GM12878 (cell line): ENCODE results near the gene MTMR8. TPM values are rescaled to one million over a fixed set of nuclear protein-coding genes. Genes with fewer than 3 reads are reported as not detected.

Experiments used
- ATAC-seq: fragments of 200-7000 bp; cut with Tn5 transposase; 3 replicates; pipeline ENCODE4 v1.9.1; 2020; ENCODE audit warnings: mild to moderate bottlenecking, moderate library complexity
- BruUV-seq: library from RNA; stranded (reverse); fragments of 400-500 nt; replicated peaks from 2 replicates; lab custom pipeline; 2021; lab: Mats Ljungman, UMichigan
- CTCF ChIA-PET: fragments of 300-600 bp; sonication (Branson Sonifier 250); formaldehyde crosslinking; extraction: SDS; loops from one replicate; lab custom pipeline; 2021; ENCODE audit warnings: inconsistent platforms; lab: Yijun Ruan, JAX
- POLR2A ChIA-PET: fragments of 350-600 bp; formaldehyde crosslinking; extraction: SDS; loops from one replicate; lab custom pipeline; 2021; ENCODE audit warnings: inconsistent platforms; lab: Charles Lee
- RAD21 ChIA-PET: fragments of 300-600 bp; sonication (Branson Sonifier 250); formaldehyde crosslinking; loops from one replicate; lab custom pipeline; 2023; ENCODE audit warnings: antibody characterized with exemption; ENCODE audit not compliant: unreplicated experiment; lab: Charles Lee
- SMC1A ChIA-PET: fragments of 300-600 bp; sonication (Branson Sonifier 250); formaldehyde crosslinking; loops from one replicate; lab custom pipeline; 2023; ENCODE audit not compliant: unreplicated experiment, uncharacterized antibody; lab: Charles Lee
- DNase-seq: peaks from one replicate; pipeline ENCODE4 v3.0.0-alpha.2; 2011; ENCODE audit warnings: low read depth, low spot score
- FAIRE-seq: peaks from 3 replicates; lab custom pipeline; 2011; peaks lifted over from hg19 to GRCh38; lab: Jason Lieb, UNC
- H2AFZ ChIP-seq: 2 replicates; pipeline ENCODE4 v1.6.0; 2011; ENCODE audit warnings: low read depth, low read length, control low read depth; ENCODE audit not compliant: control insufficient read depth
- H3K27ac ChIP-seq: 2 replicates; pipeline ENCODE4 v1.5.1; 2011; ENCODE audit warnings: control low read depth; ENCODE audit not compliant: control insufficient read depth, insufficient read depth
- H3K27me3 ChIP-seq, 2 experiments: replicated peaks in 1 of 2; 2 replicates each; pipeline versions ENCODE4 v1.6.0 to v1.6.1; 2011; ENCODE audit warnings: low read length in 1 of 2; ENCODE audit not compliant: control insufficient read depth in 2 of 2, insufficient read depth in 2 of 2
- H3K36me3 ChIP-seq, 2 experiments: 2 replicates each; pipeline ENCODE4 v1.5.1; 2011; ENCODE audit warnings: low read length in 1 of 2; ENCODE audit not compliant: control insufficient read depth in 2 of 2, insufficient read depth in 2 of 2
- H3K4me1 ChIP-seq: 2 replicates; pipeline ENCODE4 v1.6.1; 2011; ENCODE audit warnings: mild to moderate bottlenecking, low read length, moderate library complexity, mixed read lengths; ENCODE audit not compliant: control insufficient read depth, insufficient read depth
- H3K4me2 ChIP-seq: 2 replicates; pipeline ENCODE4 v1.6.0; 2011; ENCODE audit warnings: control low read depth; ENCODE audit not compliant: control insufficient read depth, insufficient read depth
- H3K4me3 ChIP-seq: fragments of 200-600 bp; sonication (generic); 2 replicates; pipeline ENCODE4 v1.5.1; 2016
- H3K79me2 ChIP-seq: 2 replicates; pipeline ENCODE4 v1.6.0; 2011; ENCODE audit warnings: low read length; ENCODE audit not compliant: control insufficient read depth, insufficient read depth
- H3K9ac ChIP-seq: 2 replicates; pipeline ENCODE4 v1.8.0; 2011; ENCODE audit warnings: low read length, control low read depth, mixed read lengths; ENCODE audit not compliant: control insufficient read depth, insufficient read depth
- H3K9me3 ChIP-seq: replicated peaks from 3 replicates; pipeline ENCODE4 v1.5.1; 2011; ENCODE audit warnings: mild to moderate bottlenecking, low read length; ENCODE audit not compliant: control insufficient read depth, insufficient read depth
- H4K20me1 ChIP-seq: 2 replicates; pipeline ENCODE4 v1.6.0; 2011; ENCODE audit not compliant: control insufficient read depth, insufficient read depth
- BCL11A ChIP-seq: IDR thresholded peaks from 2 replicates; pipeline ENCODE4 v1.6.1; 2011; ENCODE audit warnings: low read depth, low read length
- BCLAF1 ChIP-seq: fragments of 450-650 bp; IDR thresholded peaks from 2 replicates; pipeline ENCODE4 v1.6.1; 2017; ENCODE audit warnings: antibody characterized with exemption, mild to moderate bottlenecking, moderate library complexity
- NRF1 ChIP-seq: conservative IDR thresholded peaks from 2 replicates; pipeline ENCODE4 v1.6.1; 2011; ENCODE audit warnings: mild to moderate bottlenecking, low read depth, low read length, improper control_type of control experiment
- RBBP5 ChIP-seq: fragments of 200-600 bp; sonication (generic); conservative IDR thresholded peaks from 2 replicates; pipeline ENCODE4 v1.6.1; 2016
- STAT1 ChIP-seq: fragments of 450-650 bp; conservative IDR thresholded peaks from 2 replicates; pipeline ENCODE4 v1.6.1; 2014; ENCODE audit warnings: antibody characterized with exemption, mild to moderate bottlenecking
- ZBTB33 ChIP-seq: fragments of 450-650 bp; IDR thresholded peaks from 2 replicates; pipeline ENCODE4 v1.6.1; 2017; ENCODE audit warnings: mild to moderate bottlenecking
- ZBTB40 ChIP-seq: fragments of 450-650 bp; IDR thresholded peaks from 2 replicates; pipeline ENCODE4 v1.6.1; 2016; ENCODE audit warnings: mild to moderate bottlenecking, moderate library complexity, borderline replicate concordance
- whole genome bisulfite sequencing: methylation state at CpG from one replicate; pipeline ENCODE4 v1.1.6; 2016; ENCODE audit warnings: low lambda C conversion rate; ENCODE audit not compliant: insufficient replicate concordance, insufficient coverage; ENCODE audit errors: missing lambda C conversion rate; 5-methylcytosine and 5-hydroxymethylcytosine counted together
- in situ Hi-C: fragments of 300-500 bp; cut with MboI; formaldehyde crosslinking; loops from 9 replicates; pipeline ENCODE4 v1.14.3; 2018; ENCODE audit warnings: mixed read lengths
- intact Hi-C: fragments of 100-400 bp; cut with micrococcal nuclease; formaldehyde crosslinking; loops from one replicate; pipeline ENCODE4 v1.14.2; 2022; ENCODE audit not compliant: unreplicated experiment
- polyA plus RNA-seq, 11 experiments: library from polyadenylated mRNA; depleted of rRNA in 4 of 11; unstranded in 6 of 11; stranded (reverse) in 5 of 11; fragments of >200 nt; fragmentation: Nextera tagmentation in 4 of 11; fragmentation: Illumina TruSeq in 1 of 11; extraction: Ambion mirVana in 4 of 11; extraction: Trizol in 1 of 11; gene quantifications; 1 replicate in 1 of 11; 2 replicates in 10 of 11; pipeline versions ENCODE4 v1.2.1 to v1.2.3, GENCODE V29; 2011 to 2016; ENCODE audit warnings: inconsistent platforms in 2 of 11, missing spikeins in 2 of 11, low read depth in 1 of 11
- total RNA-seq, 4 experiments: library from RNA; depleted of rRNA in 3 of 4; stranded (reverse); fragments of >200 nt in 3 of 4; fragmentation: Illumina TruSeq in 1 of 4; extraction: Trizol in 1 of 4; gene quantifications; 2 replicates each; pipeline versions ENCODE4 v1.2.1 to v1.2.3, GENCODE V29; 2013 to 2021

Gene MTMR8
- total and polyA plus RNA-seq, 10 of the 15 experiments (the other 5 are each of a cell fraction or from before 2014, with no cell fraction given): 2.0 to 4.7 (median 3.6) TPM

GRCh38 chrX:64350047-64350446 lies 45.2 kb downstream of the MTMR8 start:
- no peak overlapping the region for H3K4me3 ChIP-seq
- H3K36me3 ChIP-seq: no peaks in the 10 kb centered on the region
- FAIRE-seq (no peak), ATAC-seq (no peak), DNase-seq (no peak)
- ChIA-PET POLR2A (no interaction called here), RAD21 (no interaction called here), SMC1A (no interaction called here), CTCF (no interaction called here)
- no peaks in the 10 kb centered on the region for H3K79me2 ChIP-seq
- no peak overlapping the region for H3K4me2 ChIP-seq
- in situ Hi-C loops: no loop called here
- intact Hi-C loops: no loop called here
- 22% methylated on average over 4 of the region's 4 CpGs for WGBS
- H3K27me3 ChIP-seq: no peaks in the 10 kb centered on the region
- no peak overlapping the region for H2AFZ ChIP-seq
- TF ChIP-seq RBBP5 (no peak), STAT1 (no peak), BCL11A (no peak), ZBTB33 (no peak), ZBTB40 (no peak), BCLAF1 (no peak), NRF1 (no peak)
- no peaks in the 10 kb centered on the region for H3K4me1 ChIP-seq
- no TSS peak for BruUV-seq
- no peaks in the 10 kb centered on the region for H3K9me3 ChIP-seq
- H3K9ac ChIP-seq: no peak overlapping the region
- H4K20me1 ChIP-seq: no peaks in the 10 kb centered on the region
- H3K27ac ChIP-seq: no peak overlapping the region
